Neural cell (in vitro differentiated cells): ENCODE measurements around the gene FRRS1L.

Experiments used
- CTCF ChIP-seq: fragments of 450-650 bp; IDR thresholded peaks from 2 replicates; pipeline ENCODE4 v1.5.1; 2014; ENCODE audit warnings: antibody characterized with exemption, mild to moderate bottlenecking, moderate library complexity; ENCODE audit not compliant: poor library complexity, severe bottlenecking
- EP300 ChIP-seq: fragments of 450-650 bp; conservative IDR thresholded peaks from 2 replicates; pipeline ENCODE4 v1.6.1; 2014; ENCODE audit warnings: antibody characterized with exemption, mild to moderate bottlenecking, moderate library complexity; ENCODE audit not compliant: poor library complexity, severe bottlenecking
- EZH2 ChIP-seq: fragments of 200-600, 300-800 bp; shearing (Covaris generic), sonication (generic); IDR thresholded peaks from 2 replicates; pipeline ENCODE4 v1.6.1; 2014; ENCODE audit warnings: antibody characterized with exemption, low read length, borderline replicate concordance, mild to moderate bottlenecking; ENCODE audit not compliant: insufficient read depth, poor library complexity, severe bottlenecking
- MXI1 ChIP-seq: fragments of 450-650 bp; conservative IDR thresholded peaks from 2 replicates; pipeline ENCODE4 v1.6.1; 2014; ENCODE audit warnings: antibody characterized with exemption, mild to moderate bottlenecking; ENCODE audit not compliant: poor library complexity, severe bottlenecking
- POLR2AphosphoS5 ChIP-seq: IDR thresholded peaks from 2 replicates; pipeline ENCODE4 v1.6.1; 2012
- RAD21 ChIP-seq: fragments of 450-650 bp; conservative IDR thresholded peaks from 2 replicates; pipeline ENCODE4 v1.6.1; 2014; ENCODE audit warnings: antibody characterized with exemption, mild to moderate bottlenecking, moderate library complexity
- REST ChIP-seq: IDR thresholded peaks from 2 replicates; pipeline ENCODE4 v1.6.1; 2012; ENCODE audit warnings: borderline replicate concordance
- SMC3 ChIP-seq: fragments of 450-650 bp; conservative IDR thresholded peaks from 2 replicates; pipeline ENCODE4 v1.6.1; 2014; ENCODE audit warnings: antibody characterized with exemption, mild to moderate bottlenecking, moderate library complexity; ENCODE audit not compliant: poor library complexity
- TAF1 ChIP-seq: IDR thresholded peaks from 2 replicates; pipeline ENCODE4 v1.6.1; 2012; ENCODE audit warnings: low read depth

- TF ChIP-seq CTCF: no peak
- TF ChIP-seq POLR2AphosphoS5: no peak
- TF ChIP-seq EZH2: no peak
- TF ChIP-seq RAD21: no peak
- TF ChIP-seq SMC3: no peak
- no peak for TF ChIP-seq TAF1
- TF ChIP-seq EP300: no peak
- no peak for TF ChIP-seq MXI1
- TF ChIP-seq REST: no peak
Measured at GRCh38 chr9:109172935-109173334, 5.9 kb upstream of the FRRS1L start.
